ENCODE data around the gene SPHK2.

The SPHK2 gene

GRCh38 chr19:48635263-48635965 is 16.1 kb downstream of the SPHK2 start:
- in situ Hi-C loops (cut with MboI; ENCODE audit: low sequenced_read_pairs), result loop anchor here (25.0 kb wide), 1 partner anchor 327 kb away; the partner anchor contains the start of genes BAX and FTL

GRCh38 chr19:48635966-48636858 is 16.9 kb downstream of the SPHK2 start:
- in situ Hi-C loops (cut with MboI; ENCODE audit: low sequenced_read_pairs), result loop anchor here (25.0 kb wide), 1 partner anchor 326 kb away; the partner anchor contains the start of genes BAX and FTL

- in situ Hi-C loops (cut with MboI; ENCODE audit: low sequenced_read_pairs), result loop anchor here (25.0 kb wide), 1 partner anchor 325 kb away; the partner anchor contains the start of genes BAX and FTL
These were observed 17.6 kb downstream of the SPHK2 start, which contains the start of gene DBP for GRCh38 chr19:48636859-48637448. Gene DBP (minus strand): TSS chr19:48637379. CDS start chr19:48636994, 385 bp downstream.

GRCh38 chr19:48637449-48637947 is 18.2 kb downstream of the SPHK2 start:
- in situ Hi-C loops (cut with MboI; ENCODE audit: low sequenced_read_pairs), result loop anchor here (25.0 kb wide), 1 partner anchor 325 kb away; the partner anchor contains the start of genes BAX and FTL

GRCh38 chr19:48637948-48638830 is 18.9 kb downstream of the SPHK2 start:
- in situ Hi-C loops (cut with MboI; ENCODE audit: low sequenced_read_pairs), result loop anchor here (25.0 kb wide), 1 partner anchor 324 kb away; the partner anchor contains the start of genes BAX and FTL

GRCh38 chr19:48638831-48639381 is 19.6 kb downstream of the SPHK2 start:
- in situ Hi-C loops (cut with MboI; ENCODE audit: low sequenced_read_pairs), result loop anchor here (25.0 kb wide), 1 partner anchor 323 kb away; the partner anchor contains the start of genes BAX and FTL

GRCh38 chr19:48639483-48640375 is 20.4 kb downstream of the SPHK2 start:
- in situ Hi-C loops (cut with MboI; ENCODE audit: low sequenced_read_pairs), result loop anchor here (25.0 kb wide), 1 partner anchor 323 kb away; the partner anchor contains the start of genes BAX and FTL

GRCh38 chr19:48641850-48642249 is 22.5 kb downstream of the SPHK2 start:
- in situ Hi-C loops (cut with MboI; ENCODE audit: low sequenced_read_pairs), result loop anchor here (25.0 kb wide), 1 partner anchor 320 kb away; the partner anchor contains the start of genes BAX and FTL

- in situ Hi-C loops (cut with MboI; ENCODE audit: low sequenced_read_pairs), result loop anchor here (25.0 kb wide), 1 partner anchor 319 kb away; the partner anchor contains the start of genes BAX and FTL
These were observed 23.6 kb downstream of the SPHK2 start for GRCh38 chr19:48642862-48643261.

- in situ Hi-C loops (cut with MboI; ENCODE audit: low sequenced_read_pairs), result loop anchor here (25.0 kb wide), 1 partner anchor 318 kb away; the partner anchor contains the start of genes BAX and FTL
These were observed 25.0 kb downstream of the SPHK2 start for GRCh38 chr19:48644355-48644754.

- in situ Hi-C loops (cut with MboI; ENCODE audit: low sequenced_read_pairs), result loop anchor here (25.0 kb wide), 1 partner anchor 317 kb away; the partner anchor contains the start of genes BAX and FTL
These were observed 25.7 kb downstream of the SPHK2 start for GRCh38 chr19:48644839-48645619.

GRCh38 chr19:48645620-48646000 is 26.3 kb downstream of the SPHK2 start:
- in situ Hi-C loops (cut with MboI; ENCODE audit: low sequenced_read_pairs), result loop anchor here (25.0 kb wide), 1 partner anchor 317 kb away; the partner anchor contains the start of genes BAX and FTL

- in situ Hi-C loops (cut with MboI; ENCODE audit: low sequenced_read_pairs), result loop anchor here (25.0 kb wide), 1 partner anchor 316 kb away; the partner anchor contains the start of genes BAX and FTL
These were observed 26.9 kb downstream of the SPHK2 start, which contains the start of gene CA11 for GRCh38 chr19:48646001-48646721. Gene CA11 (minus strand): TSS chr19:48646187. CDS start chr19:48645632, 555 bp downstream.

- in situ Hi-C loops (cut with MboI; ENCODE audit: low sequenced_read_pairs), result loop anchor here (25.0 kb wide), 1 partner anchor 316 kb away; the partner anchor contains the start of genes BAX and FTL
These were observed 27.5 kb downstream of the SPHK2 start for GRCh38 chr19:48646722-48647216.

GRCh38 chr19:48648134-48648533 is 28.8 kb downstream of the SPHK2 start:
- in situ Hi-C loops (cut with MboI; ENCODE audit: low sequenced_read_pairs), result loop anchor here (25.0 kb wide), 1 partner anchor 314 kb away; the partner anchor contains the start of genes BAX and FTL
